Stimulated activated naive B cell treated with anti-CD40 and anti-IgM and Interleukin-4, amounts not matched to agents 10 μg/mL and 1 μg/mL and 100 μg/mL, for 72 hours (primary cell): ENCODE data around the gene SNRPA.
"Not testable (repeated sequence)": the region's sequence is repeated elsewhere in the genome, so short reads cannot be mapped to it uniquely, and the experiment has no call there.

ENCODE experiments used
- ATAC-seq, 2 donors: fragments of 150-1000 bp; cut with Tn5 transposase; replicated peaks; 2 replicates each; pipeline ENCODE4 v1.10.0; 2021; ENCODE audit warnings: moderate library complexity in 1 of 2
- DNase-seq: peaks from one replicate; pipeline ENCODE4 v3.0.0; 2021
- H3K27ac Mint-ChIP-seq: one replicate; pipeline ENCODE4 v1.8.0; 2022; ENCODE audit warnings: mild to moderate bottlenecking, mixed read lengths
- H3K27me3 Mint-ChIP-seq, 2 donors: one replicate each; pipeline ENCODE4 v1.8.0; 2022; ENCODE audit warnings: mixed read lengths in 2 of 2
- H3K36me3 Mint-ChIP-seq, 2 donors: one replicate each; pipeline ENCODE4 v1.8.0; 2022; ENCODE audit warnings: mixed read lengths in 2 of 2, mild to moderate bottlenecking in 1 of 2
- H3K4me1 Mint-ChIP-seq, 2 donors: one replicate each; pipeline ENCODE4 v1.8.0; 2022; ENCODE audit warnings: mixed read lengths in 2 of 2, mild to moderate bottlenecking in 1 of 2
- H3K4me3 Mint-ChIP-seq, 2 donors: one replicate each; pipeline ENCODE4 v1.8.0; 2022; ENCODE audit warnings: mild to moderate bottlenecking in 2 of 2, mixed read lengths in 2 of 2, moderate library complexity in 1 of 2
- H3K9me3 Mint-ChIP-seq, 2 donors: one replicate each; pipeline ENCODE4 v1.8.0; 2022; ENCODE audit warnings: mixed read lengths in 2 of 2, mild to moderate bottlenecking in 1 of 2

SNRPA gene

DNA sequence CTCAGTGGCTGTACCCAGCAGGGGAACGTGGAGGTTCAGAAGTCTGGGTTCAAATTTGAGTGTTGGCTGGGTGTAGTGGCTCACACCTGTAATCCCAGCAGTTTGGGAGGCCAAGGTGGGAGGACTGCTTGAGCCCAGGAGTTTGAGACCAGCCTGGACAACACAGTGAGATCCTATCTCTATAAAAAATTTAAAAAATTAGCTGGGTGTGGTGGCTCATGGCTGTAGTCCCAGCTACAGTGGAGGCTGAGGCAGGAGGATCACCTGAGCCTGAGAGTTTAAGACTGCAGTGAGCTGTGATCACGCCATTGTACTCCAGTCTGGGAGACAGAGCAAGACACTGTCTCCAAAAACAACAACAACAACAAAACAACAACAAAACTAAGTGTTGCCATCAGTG is 33.1 kb downstream of the SNRPA start:
- peaks cover 33 to 59% of the 10 kb centered on the region in 2 donors for H3K4me1 Mint-ChIP-seq
- H3K27me3 Mint-ChIP-seq, H3K27ac Mint-ChIP-seq: not testable (repeated sequence)

DNA sequence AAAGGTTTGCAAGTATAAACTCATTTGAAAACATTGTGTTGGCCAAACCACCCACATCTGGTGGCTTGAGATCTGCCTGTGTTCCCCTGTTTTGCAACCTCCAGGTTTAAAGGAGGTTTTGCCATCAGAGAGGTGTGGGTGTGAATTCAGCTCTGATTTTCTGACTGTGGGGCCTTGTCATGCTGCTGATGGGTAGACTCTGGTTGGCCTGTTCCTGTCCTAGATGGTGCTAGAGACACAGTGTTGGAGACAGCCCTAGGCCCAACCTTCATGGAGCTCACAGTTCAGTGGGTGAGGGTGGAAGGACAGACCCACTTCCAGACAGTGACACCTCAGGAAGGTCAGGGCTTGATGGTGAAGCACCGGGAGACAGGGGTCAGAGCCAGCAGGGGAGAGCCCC is 34.5 kb downstream of the SNRPA start:
- H3K4me1 Mint-ChIP-seq: peaks cover 29 to 55% of the 10 kb centered on the region in 2 donors
- no peak overlapping the region for H3K4me3 Mint-ChIP-seq
- ATAC-seq (no peak), DNase-seq (no peak)
- peaks cover 53 to 74% of the 10 kb centered on the region in 2 donors for H3K36me3 Mint-ChIP-seq
- peak overlapping the region; percentile 67 for H3K27ac Mint-ChIP-seq
- H3K9me3 Mint-ChIP-seq: no peaks in the 10 kb centered on the region
- H3K27me3 Mint-ChIP-seq: no peaks in the 10 kb centered on the region

More for the DNA sequence above, 33.1 kb downstream of the SNRPA start:
- peaks cover 53 to 74% of the 10 kb centered on the region in 2 donors for H3K36me3 Mint-ChIP-seq
- not testable (repeated sequence) for ATAC-seq, DNase-seq, H3K9me3 Mint-ChIP-seq, H3K4me3 Mint-ChIP-seq

DNA sequence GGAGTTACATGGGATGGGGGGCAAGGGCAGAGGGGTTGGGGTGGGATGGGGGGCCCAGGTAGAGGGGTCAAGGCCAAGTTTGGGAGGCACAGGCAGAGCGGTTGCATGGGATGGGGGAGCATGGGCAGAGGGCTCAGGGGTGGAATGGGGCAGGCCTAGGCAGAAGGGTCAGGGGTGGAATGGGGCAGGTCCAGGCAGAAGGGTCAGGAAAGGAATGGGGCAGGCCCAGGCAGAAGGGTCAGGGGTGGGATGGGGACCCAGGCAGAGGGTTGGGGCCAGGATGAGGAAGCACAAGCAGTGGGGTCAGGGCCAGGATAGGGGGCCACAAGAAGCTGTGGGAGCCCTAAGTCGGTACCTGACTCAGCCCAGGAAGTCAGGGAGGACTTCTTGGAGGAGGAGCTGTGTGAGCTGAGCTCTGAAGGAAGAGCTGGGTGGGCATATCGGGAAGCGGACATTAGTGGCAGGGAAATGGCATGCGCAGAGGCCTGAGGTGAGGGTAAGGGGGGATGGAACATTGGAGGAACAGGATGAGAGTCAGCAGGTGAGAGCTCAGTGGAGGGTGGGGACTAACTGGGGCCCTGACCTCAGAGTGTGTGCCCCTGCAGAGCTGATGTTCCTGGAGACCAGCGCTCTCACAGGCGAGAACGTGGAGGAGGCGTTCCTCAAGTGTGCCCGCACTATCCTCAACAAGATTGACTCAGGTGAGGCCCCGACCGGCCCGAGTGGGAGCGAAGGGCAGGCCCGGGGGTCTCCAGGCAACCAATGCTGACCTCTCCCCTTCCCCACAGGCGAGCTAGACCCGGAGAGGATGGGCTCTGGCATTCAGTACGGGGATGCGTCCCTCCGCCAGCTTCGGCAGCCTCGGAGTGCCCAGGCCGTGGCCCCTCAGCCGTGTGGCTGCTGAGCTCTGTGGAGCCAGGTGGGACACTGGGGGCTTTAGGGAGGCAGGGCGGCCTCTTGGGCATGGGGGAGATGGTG is 35.3 kb downstream of the SNRPA start:
- ATAC-seq (no peak), DNase-seq (no peak)
- H3K4me1 Mint-ChIP-seq: peaks cover 27 to 51% of the 10 kb centered on the region in 2 donors
- no peak overlapping the region for H3K4me3 Mint-ChIP-seq
- H3K9me3 Mint-ChIP-seq: no peaks in the 10 kb centered on the region
- no peaks in the 10 kb centered on the region for H3K27me3 Mint-ChIP-seq
- peak overlapping the region; percentile 47 for H3K27ac Mint-ChIP-seq
- H3K36me3 Mint-ChIP-seq: peaks cover 52 to 71% of the 10 kb centered on the region in 2 donors

DNA sequence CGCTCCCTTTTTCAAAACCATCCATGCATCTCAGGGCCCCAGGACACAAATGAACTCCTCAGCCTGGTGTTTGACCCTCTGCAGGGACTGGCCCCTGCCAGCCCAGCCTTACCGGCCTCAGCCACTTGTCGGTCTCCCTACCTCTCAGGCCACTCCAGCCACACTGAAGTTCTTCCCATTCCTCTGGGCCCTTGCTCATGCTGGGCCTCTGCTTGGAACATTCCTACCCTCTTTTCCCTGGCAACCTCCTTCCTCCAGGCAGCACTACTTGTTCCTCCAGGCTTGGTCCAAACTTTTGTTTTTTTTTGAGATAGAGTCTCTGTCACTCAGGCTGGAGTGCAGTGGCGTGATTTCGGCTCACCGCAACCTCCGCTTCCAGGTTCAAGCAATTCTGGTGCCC is 40.3 kb downstream of the SNRPA start:
- Mint-ChIP-seq H3K36me3 (peaks cover 33 to 45% of the 10 kb centered on the region in 2 donors), H3K4me1 (peaks cover 30 to 48% of the 10 kb centered on the region in 2 donors), H3K27ac (peak overlapping the region; percentile 87), H3K9me3 (no peaks in the 10 kb centered on the region), H3K27me3 (no peaks in the 10 kb centered on the region), H3K4me3 (no peak overlapping the region)
- DNase-seq (no peak), ATAC-seq (no peak)

DNA sequence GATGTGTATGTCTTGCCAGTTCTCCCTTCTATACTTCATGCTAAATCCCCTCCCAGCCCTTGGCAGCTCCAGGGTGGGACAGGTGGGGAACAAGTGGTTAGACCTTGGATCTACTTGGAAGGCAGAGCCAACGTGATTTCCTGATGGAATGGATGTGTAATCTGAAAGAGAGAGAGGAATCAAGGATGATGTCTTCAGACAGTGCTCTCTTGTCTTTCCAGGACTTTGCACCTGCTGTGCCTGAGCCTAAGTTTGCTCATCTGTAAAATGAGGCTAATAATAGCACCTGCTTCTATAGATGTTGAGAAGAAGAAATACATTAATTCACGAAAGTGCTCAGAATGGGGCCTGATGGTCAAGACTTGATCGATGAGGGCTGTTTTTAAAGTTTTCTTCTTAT is 41.0 kb downstream of the SNRPA start:
- Mint-ChIP-seq H3K27me3 (no peaks in the 10 kb centered on the region), H3K9me3 (no peaks in the 10 kb centered on the region), H3K4me3 (no peak overlapping the region)

DNA sequence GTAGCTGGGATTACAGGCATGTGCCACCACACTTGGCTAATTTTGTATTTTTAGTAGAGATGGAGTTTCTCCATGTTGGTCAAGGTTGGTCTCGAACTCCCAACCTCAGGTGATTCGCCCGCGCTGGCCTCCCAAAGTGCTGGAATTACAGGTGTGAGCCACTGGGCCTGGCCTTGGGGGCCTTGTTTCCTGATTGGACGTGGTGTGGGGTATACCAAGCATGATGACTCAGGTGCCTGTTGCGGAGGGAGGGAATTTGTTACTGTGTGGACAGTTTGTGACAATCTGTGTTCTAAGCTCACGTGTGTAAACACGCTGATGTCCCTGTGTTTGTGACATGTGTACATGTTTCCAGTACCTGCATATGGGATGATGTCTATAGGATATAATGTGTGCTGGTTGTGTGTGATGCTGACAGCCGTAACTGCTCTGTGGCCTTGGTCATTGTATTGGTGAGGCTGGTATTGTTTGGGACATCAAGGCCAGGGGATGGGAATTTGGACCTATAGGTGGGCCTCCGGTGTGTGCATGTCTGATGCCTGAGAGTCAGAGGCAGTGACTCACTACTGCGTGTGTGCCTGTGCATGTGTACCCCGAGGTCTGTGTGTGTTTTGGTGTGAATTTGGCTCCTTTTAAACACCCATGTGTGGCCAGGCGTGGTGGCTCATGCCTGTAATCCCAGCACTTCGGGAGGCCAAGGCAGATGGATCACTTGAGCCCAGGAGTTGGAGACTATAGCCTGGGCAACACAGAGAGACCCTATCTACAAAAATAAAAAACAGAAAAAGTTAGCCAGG is 46.4 kb downstream of the SNRPA start:
- no peaks in the 10 kb centered on the region for H3K9me3 Mint-ChIP-seq
- ATAC-seq (no peak), DNase-seq (no peak)
- peaks cover 30 to 46% of the 10 kb centered on the region in 2 donors for H3K36me3 Mint-ChIP-seq
- H3K4me3 Mint-ChIP-seq: peak overlapping the region; percentile 91 to 93
- H3K27me3 Mint-ChIP-seq: no peaks in the 10 kb centered on the region
- peak overlapping the region; percentile 99 for H3K27ac Mint-ChIP-seq
- peaks cover 49 to 65% of the 10 kb centered on the region in 2 donors for H3K4me1 Mint-ChIP-seq

More for the DNA sequence above, 41.0 kb downstream of the SNRPA start:
- ATAC-seq (peak in 1 of 2 donors; percentile 14), DNase-seq (no peak)
- peaks cover 30 to 43% of the 10 kb centered on the region in 2 donors for H3K36me3 Mint-ChIP-seq
- H3K4me1 Mint-ChIP-seq: peaks cover 31 to 48% of the 10 kb centered on the region in 2 donors
- peak overlapping the region; percentile 62 for H3K27ac Mint-ChIP-seq

DNA sequence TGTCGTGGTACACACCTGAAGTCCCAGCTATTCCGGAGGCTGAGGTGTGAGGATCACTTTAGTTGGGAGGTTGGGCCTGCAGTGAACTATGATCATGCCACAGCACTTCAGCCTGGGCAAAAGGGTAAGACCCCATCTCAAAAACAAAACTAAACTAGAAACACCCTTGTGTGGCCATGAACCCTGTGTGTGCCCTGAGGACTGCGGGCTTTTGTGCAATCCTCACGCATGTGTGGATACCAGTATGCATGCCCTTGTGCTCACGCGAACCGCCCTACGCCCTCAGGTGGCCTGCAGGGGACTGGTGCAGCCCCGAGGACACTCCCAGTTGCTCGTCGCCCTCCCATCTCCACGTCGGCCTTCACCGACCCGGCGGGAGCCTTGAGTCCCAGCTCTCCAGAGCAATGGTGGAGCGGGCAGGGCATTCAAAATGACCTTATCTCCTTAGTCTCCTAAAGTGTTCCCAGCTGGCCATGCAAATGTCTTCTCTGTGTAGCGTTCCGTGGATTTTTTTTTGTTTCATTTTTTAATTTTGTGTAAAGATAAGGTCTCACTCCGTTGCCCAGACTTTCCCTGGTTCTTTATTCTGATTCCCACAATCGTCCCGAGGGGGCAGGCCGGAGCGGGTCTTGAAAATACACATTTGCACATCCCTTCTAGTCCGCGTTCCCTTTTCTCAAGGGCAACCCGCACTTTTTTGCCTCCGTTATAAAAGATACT is 47.1 kb downstream of the SNRPA start:
- no peaks in the 10 kb centered on the region for H3K27me3 Mint-ChIP-seq
- peak overlapping the region; percentile 99 for H3K27ac Mint-ChIP-seq
- ATAC-seq (peak; percentile 70 to 71), DNase-seq (peak; percentile 79)
- H3K4me1 Mint-ChIP-seq: peaks cover 54 to 65% of the 10 kb centered on the region in 2 donors
- H3K36me3 Mint-ChIP-seq: peaks cover 35 to 51% of the 10 kb centered on the region in 2 donors
- H3K4me3 Mint-ChIP-seq: peak overlapping the region; percentile 91 to 93
- no peaks in the 10 kb centered on the region for H3K9me3 Mint-ChIP-seq

DNA sequence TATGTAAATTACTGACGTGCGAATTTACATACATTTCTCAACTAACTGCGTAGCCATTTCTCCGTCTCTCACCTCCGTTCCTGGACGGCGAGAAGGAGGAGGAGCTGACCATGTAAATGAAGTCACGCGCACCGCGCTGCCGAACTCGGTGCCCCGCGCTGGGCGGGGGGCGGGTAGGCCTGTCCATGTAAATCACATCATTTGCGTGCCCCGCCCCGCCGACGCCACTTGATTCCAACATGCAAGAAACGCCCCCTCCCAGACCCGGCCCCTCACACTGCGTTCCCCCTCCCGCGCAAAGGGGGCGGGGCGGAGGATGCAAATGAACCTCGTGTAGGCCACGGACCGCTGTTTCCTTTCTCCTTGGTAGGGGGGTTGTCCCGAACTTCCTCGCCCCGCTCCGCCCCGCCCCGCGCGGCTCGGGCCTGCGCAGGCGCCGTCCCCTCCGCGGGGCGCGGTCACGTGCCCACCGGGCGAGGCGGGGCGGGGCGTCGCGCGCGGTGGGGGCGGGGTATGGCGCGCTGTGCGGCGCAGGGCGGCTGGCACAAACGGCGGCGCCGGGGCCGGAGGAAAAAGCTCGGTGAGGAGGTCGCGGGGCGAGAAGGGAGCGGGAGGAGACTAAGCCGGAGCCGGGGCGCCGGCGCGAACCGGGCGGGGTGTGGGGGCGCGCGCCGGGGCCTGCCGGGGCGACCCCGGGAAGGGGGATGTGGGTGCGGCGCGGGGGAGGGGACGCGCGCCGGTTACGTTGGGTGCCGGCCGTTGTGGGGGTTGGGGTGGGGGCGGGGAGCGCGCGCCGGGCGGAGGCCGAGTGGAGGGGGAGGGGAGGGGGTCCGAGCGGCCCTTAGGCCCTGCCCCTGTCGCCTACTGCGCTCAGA is 47.9 kb downstream of the SNRPA start, which contains the start of gene EGLN2:
Gene EGLN2, plus strand, starts transcription at position 509 of the 875 bp plus-strand sequence. CDS start 1,382 bp downstream, outside the sequence.
- ATAC-seq: peak; percentile 85 to 86
- peak; percentile 100 for DNase-seq
- H3K4me1 Mint-ChIP-seq: peaks cover 61 to 71% of the 10 kb centered on the region in 2 donors
- H3K27me3 Mint-ChIP-seq: no peaks in the 10 kb centered on the region
- no peaks in the 10 kb centered on the region for H3K9me3 Mint-ChIP-seq
- peak within 1 kb of the TSS; percentile 99 for H3K27ac Mint-ChIP-seq
- peaks cover 39 to 58% of the 10 kb centered on the region in 2 donors for H3K36me3 Mint-ChIP-seq
- H3K4me3 Mint-ChIP-seq: peak within 1 kb of the TSS; percentile 92 to 93

DNA sequence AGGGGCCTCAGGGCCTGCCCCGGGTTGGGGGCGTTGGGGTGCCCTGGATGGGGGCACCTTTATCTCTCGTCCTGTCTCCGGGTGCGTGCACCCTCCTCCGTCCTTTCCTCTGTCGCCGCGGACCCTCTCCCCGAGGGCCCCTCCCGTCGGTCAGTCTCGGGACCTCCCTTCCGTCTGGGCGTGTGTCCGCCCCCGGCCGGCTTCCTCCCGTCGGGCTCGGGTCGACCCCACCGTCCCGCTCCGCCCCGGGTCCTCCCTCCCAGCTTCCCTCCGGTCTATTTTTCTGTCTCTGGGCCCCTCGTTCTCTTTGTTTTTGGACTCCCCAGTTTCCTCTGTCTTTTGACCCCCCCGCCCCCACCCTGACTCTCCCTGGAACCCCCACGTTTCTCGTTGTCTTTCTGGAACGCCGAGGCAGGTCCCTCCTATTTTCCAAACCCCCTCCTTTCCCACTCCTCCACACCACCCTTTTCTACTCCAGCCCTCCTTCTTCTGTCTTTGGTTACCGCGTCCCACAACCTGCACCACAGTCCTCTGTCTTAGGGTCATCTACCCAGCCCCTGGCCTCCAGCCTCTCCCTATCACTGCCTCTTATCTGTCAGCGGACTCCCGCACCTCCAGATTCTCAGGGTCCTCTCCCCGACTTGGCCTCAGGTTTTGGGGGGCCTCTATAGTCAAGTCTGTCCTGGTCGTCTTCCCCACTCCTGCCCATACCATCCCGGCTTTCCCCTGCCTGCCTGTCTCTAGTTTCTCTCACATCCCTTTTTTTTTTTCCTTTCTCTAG is 48.7 kb downstream of the SNRPA start:
- peak overlapping the region; percentile 93 for H3K27ac Mint-ChIP-seq
- ATAC-seq: peak in 1 of 2 donors; percentile 3
- H3K9me3 Mint-ChIP-seq: no peaks in the 10 kb centered on the region
- peaks cover 45 to 66% of the 10 kb centered on the region in 2 donors for H3K36me3 Mint-ChIP-seq
- H3K27me3 Mint-ChIP-seq: no peaks in the 10 kb centered on the region
- H3K4me3 Mint-ChIP-seq: peak overlapping the region; percentile 92 to 93
- DNase-seq: no peak
- H3K4me1 Mint-ChIP-seq: peaks cover 70 to 79% of the 10 kb centered on the region in 2 donors

DNA sequence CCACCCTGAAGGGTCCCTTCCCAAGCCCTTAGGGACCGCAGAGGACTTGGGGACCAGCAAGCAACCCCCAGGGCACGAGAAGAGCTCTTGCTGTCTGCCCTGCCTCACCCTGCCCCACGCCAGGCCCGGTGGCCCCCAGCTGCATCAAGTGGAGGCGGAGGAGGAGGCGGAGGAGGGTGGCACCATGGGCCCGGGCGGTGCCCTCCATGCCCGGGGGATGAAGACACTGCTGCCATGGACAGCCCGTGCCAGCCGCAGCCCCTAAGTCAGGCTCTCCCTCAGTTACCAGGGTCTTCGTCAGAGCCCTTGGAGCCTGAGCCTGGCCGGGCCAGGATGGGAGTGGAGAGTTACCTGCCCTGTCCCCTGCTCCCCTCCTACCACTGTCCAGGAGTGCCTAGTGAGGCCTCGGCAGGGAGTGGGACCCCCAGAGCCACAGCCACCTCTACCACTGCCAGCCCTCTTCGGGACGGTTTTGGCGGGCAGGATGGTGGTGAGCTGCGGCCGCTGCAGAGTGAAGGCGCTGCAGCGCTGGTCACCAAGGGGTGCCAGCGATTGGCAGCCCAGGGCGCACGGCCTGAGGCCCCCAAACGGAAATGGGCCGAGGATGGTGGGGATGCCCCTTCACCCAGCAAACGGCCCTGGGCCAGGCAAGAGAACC is 49.5 kb downstream of the SNRPA start:
- Mint-ChIP-seq H3K4me1 (peaks cover 76 to 86% of the 10 kb centered on the region in 2 donors), H3K4me3 (peak overlapping the region; percentile 92 to 93), H3K27ac (peak overlapping the region; percentile 93), H3K36me3 (peaks cover 48 to 73% of the 10 kb centered on the region in 2 donors), H3K9me3 (no peaks in the 10 kb centered on the region), H3K27me3 (no peaks in the 10 kb centered on the region)
- DNase-seq (no peak), ATAC-seq (no peak)

DNA sequence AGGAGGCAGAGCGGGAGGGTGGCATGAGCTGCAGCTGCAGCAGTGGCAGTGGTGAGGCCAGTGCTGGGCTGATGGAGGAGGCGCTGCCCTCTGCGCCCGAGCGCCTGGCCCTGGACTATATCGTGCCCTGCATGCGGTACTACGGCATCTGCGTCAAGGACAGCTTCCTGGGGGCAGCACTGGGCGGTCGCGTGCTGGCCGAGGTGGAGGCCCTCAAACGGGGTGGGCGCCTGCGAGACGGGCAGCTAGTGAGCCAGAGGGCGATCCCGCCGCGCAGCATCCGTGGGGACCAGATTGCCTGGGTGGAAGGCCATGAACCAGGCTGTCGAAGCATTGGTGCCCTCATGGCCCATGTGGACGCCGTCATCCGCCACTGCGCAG is 50.0 kb downstream of the SNRPA start:
- Mint-ChIP-seq H3K9me3 (no peaks in the 10 kb centered on the region), H3K4me3 (peak overlapping the region; percentile 92 to 93), H3K27ac (peak overlapping the region; percentile 93), H3K36me3 (peaks cover 48 to 75% of the 10 kb centered on the region in 2 donors), H3K4me1 (peaks cover 75 to 91% of the 10 kb centered on the region in 2 donors), H3K27me3 (no peaks in the 10 kb centered on the region)
- DNase-seq (no peak), ATAC-seq (no peak)
